Right lobe of liver (tissue), 6 donors: ENCODE results near the gene CEP63. TPM values are rescaled to one million over a fixed set of nuclear protein-coding genes. Genes with fewer than 3 reads are reported as not detected.

Experiments used
- ATAC-seq, 4 donors: fragments of 200-7000 bp; cut with Tn5 transposase; one replicate each; pipeline ENCODE4 v1.9.1; 2020; ENCODE audit warnings: mild to moderate bottlenecking in 4 of 4, moderate library complexity in 4 of 4
- DNase-seq, 3 donors: peaks; one replicate each; pipeline ENCODE4 v3.0.0-alpha.2; 2020
- H3K27ac ChIP-seq, 3 donors: fragments of 200-600 bp; one replicate each; pipeline ENCODE4 v1.8.0; 2022
- H3K27me3 ChIP-seq, 2 donors: fragments of 200-600 bp; one replicate each; pipeline ENCODE4 v1.8.0; 2022
- H3K36me3 ChIP-seq, 4 donors: fragments of 200-600 bp; sonication (generic) in 1 of 4; one replicate each; pipeline versions ENCODE4 v1.5.1 to v1.8.0; 2017 to 2022; ENCODE audit warnings: control low read depth in 1 of 4
- H3K4me1 ChIP-seq, 4 donors: fragments of 200-600 bp; sonication (generic) in 1 of 4; one replicate each; pipeline versions ENCODE4 v1.5.1 to v1.8.0; 2017 to 2022; ENCODE audit warnings: control low read depth in 1 of 4
- H3K4me3 ChIP-seq, 3 donors: fragments of 200-600 bp; one replicate each; pipeline ENCODE4 v1.8.0; 2022
- H3K9me3 ChIP-seq, 4 donors: fragments of 200-600 bp; sonication (generic) in 1 of 4; one replicate each; pipeline versions ENCODE4 v1.5.1 to v1.8.0; 2017 to 2022; ENCODE audit warnings: control low read depth in 1 of 4
- POLR2A ChIP-seq: fragments of 450-650 bp; IDR thresholded peaks from one replicate; pipeline ENCODE4 v1.6.1; 2017; ENCODE audit warnings: antibody characterized with exemption, mild to moderate bottlenecking
- WGBS: methylation state at CpG from one replicate; pipeline ENCODE4 v1.1.6; 2018; ENCODE audit warnings: low coverage, low lambda C conversion rate; ENCODE audit not compliant: insufficient coverage; ENCODE audit errors: missing lambda C conversion rate; 5-methylcytosine and 5-hydroxymethylcytosine counted together
- intact Hi-C, 2 donors: fragments of 100-400 bp; cut with DNase I; formaldehyde crosslinking; loops; one replicate each; pipeline versions ENCODE4 v1.11.2 to v1.14.1; 2022
- total RNA-seq, 6 experiments: library from RNA; depleted of rRNA in 2 of 6; stranded (reverse); fragments of >200 nt in 2 of 6; fragmentation: NEBNext Ultra II Directional in 3 of 6; extraction: Animal tissue kit (Norgen Biotek cat#: 25700) in 3 of 6; gene quantifications; one replicate each; pipeline versions ENCODE4 v1.1.0 to v1.2.4, GENCODE V29; 2016 to 2023
- TF ChIP-seq, protein P1 (sequence below), 4 donors: fragments of 200-600 bp in 3 of 4; fragments of 450-650 bp in 1 of 4; IDR thresholded peaks; one replicate each; pipeline versions ENCODE4 v1.5.1 to v1.8.0; 2016 to 2022; ENCODE audit warnings: antibody characterized with exemption in 4 of 4, mild to moderate bottlenecking in 2 of 4
- donor health status: DM: no; HTN: yes; CAD: no.
- donor health status: DM: no; HTN: no; CAD: no.
- donor health status: DM: no; HTN: no; CAD: no.
- donor health status: DM: no; HTN: yes; CAD: no.
- donor health status: DM: no; HTN: yes; CAD: no.

Gene CEP63
- total RNA-seq, 6 experiments from 2014 or later = 8.7 to 14.4 (median 9.1) TPM

DNA sequence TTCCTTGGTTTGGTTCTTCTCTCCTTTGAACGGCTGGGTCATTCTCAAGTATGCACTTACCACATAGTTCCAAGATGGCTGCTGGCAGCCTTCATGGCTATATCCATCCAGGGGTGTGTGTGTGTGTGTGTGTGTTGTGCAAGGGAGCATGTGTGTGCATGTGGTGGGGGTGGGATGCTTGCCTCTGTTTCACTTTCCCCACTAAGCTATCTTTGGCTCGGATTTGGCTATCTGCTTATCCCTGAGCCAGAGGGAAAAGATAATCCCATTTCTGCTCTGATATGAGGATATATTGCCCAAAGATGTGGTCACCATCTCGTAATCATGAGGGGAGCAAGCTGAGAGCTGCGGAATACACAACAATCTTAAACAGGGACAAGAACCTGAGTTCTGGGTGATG is 26.3 kb upstream of the CEP63 start:
- H3K4me3 ChIP-seq = no peak overlapping the region
- no peaks in the 10 kb centered on the region for H3K9me3 ChIP-seq
- no peaks in the 10 kb centered on the region for H3K27me3 ChIP-seq
- no peak overlapping the region for H3K27ac ChIP-seq
- WGBS = 63% methylated on average over 4 of the region's 4 CpGs
- H3K36me3 ChIP-seq = no peaks in the 10 kb centered on the region
- no peak for ATAC-seq
- no peaks in the 10 kb centered on the region for H3K4me1 ChIP-seq
- intact Hi-C loops = no loop called here
- no peak for DNase-seq
- TF ChIP-seq POLR2A = no peak
- TF ChIP-seq, protein P1, sequence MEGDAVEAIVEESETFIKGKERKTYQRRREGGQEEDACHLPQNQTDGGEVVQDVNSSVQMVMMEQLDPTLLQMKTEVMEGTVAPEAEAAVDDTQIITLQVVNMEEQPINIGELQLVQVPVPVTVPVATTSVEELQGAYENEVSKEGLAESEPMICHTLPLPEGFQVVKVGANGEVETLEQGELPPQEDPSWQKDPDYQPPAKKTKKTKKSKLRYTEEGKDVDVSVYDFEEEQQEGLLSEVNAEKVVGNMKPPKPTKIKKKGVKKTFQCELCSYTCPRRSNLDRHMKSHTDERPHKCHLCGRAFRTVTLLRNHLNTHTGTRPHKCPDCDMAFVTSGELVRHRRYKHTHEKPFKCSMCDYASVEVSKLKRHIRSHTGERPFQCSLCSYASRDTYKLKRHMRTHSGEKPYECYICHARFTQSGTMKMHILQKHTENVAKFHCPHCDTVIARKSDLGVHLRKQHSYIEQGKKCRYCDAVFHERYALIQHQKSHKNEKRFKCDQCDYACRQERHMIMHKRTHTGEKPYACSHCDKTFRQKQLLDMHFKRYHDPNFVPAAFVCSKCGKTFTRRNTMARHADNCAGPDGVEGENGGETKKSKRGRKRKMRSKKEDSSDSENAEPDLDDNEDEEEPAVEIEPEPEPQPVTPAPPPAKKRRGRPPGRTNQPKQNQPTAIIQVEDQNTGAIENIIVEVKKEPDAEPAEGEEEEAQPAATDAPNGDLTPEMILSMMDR (IDR thresholded peaks at IDR 0.05) = no peak

DNA sequence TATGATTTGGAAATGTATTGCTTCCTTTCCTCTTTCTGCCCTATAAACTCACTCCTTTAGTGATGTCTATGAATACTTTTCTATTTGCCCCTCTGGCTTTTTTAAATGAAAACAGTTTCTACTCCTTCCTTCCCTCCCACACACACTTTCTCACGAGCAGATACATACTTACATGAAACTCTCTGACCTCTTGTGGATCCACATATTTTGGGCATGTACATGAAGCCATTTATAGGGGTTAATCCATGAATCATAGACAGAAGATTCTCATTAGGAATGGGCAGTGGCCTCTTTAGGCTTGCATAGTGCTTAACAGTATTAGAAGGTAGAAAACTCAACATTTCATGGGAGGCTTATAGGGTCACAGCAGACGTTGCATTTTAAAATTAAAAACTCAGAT is 24.9 kb upstream of the CEP63 start:
- 60% methylated on average over 2 of the region's 2 CpGs for WGBS
- Histone ChIP-seq H3K27me3 (no peaks in the 10 kb centered on the region), H3K4me3 (no peak overlapping the region), H3K27ac (peak overlapping the region in 1 of 3 donors; percentile 37), H3K9me3 (no peaks in the 10 kb centered on the region), H3K36me3 (no peaks in the 10 kb centered on the region), H3K4me1 (no peaks in the 10 kb centered on the region)
- intact Hi-C loops = no loop called here
- ATAC-seq (no peak), DNase-seq (no peak)
- TF ChIP-seq, protein P1 (IDR thresholded peaks at IDR 0.05) = no peak
- no peak for TF ChIP-seq POLR2A

DNA sequence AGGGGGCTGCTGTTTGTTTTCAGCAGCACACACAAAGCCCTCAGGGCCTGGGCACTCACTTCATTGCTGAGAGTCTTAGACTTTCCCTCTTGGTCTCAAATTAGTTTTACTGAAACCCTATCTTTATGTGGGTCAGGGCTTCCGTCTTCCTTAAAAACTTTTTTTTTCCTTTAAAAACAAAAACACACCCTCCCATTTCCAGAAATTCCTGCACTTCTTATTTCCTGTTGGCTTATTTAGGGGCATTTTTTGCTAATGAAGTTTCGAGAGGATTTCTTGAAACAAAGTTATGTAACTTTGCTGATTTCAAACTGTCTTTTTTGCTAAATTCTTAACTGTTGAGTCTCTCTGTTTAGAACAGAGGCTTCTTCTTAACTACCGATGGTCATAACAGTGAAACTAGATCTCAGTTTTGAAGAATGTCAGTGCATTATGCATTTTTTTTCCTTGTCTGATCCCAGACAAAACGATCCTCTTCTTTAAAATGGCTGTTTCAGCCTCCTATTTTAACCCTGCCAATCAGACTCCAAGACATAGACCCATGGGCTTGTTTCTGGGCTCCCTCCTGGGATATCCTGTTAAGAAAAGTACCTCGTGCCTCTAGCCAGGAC is 23.4 kb upstream of the CEP63 start:
- no peaks in the 10 kb centered on the region for H3K27me3 ChIP-seq
- H3K4me1 ChIP-seq = no peaks in the 10 kb centered on the region
- TF ChIP-seq, protein P1 (IDR thresholded peaks at IDR 0.05) = no peak
- no peak for TF ChIP-seq POLR2A
- no peaks in the 10 kb centered on the region for H3K9me3 ChIP-seq
- H3K4me3 ChIP-seq = no peak overlapping the region
- DNase-seq (no peak), ATAC-seq (peak in 2 of 4 donors; percentile 14 to 51)
- peak overlapping the region; percentile 37 to 52 (median 48) for H3K27ac ChIP-seq
- 48% methylated on average over 5 of the region's 5 CpGs for WGBS
- H3K36me3 ChIP-seq = no peaks in the 10 kb centered on the region
- intact Hi-C loops = no loop called here

DNA sequence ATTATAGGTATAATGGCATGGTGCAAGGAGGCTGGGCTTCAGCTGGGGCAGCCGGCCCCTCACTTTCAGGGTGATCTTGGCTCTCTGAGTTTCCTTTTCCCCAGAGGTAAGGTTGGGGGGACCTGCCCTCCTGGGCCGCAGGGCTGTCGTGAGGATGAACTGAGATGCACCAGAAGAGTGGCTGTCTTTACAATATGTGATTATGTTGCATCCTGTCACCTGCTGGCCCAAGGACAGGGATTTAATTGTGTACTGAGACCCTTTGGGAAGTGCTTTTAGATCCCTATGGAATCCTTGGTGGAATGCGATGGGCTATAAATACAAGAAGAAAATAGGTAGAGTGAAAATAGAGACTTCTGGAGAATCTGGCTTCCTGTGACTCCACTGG is 22.2 kb upstream of the CEP63 start:
- no peak for TF ChIP-seq POLR2A
- TF ChIP-seq, protein P1 (IDR thresholded peaks at IDR 0.05) = no peak
- intact Hi-C loops = no loop called here
- Histone ChIP-seq H3K36me3 (no peaks in the 10 kb centered on the region), H3K4me1 (peaks cover 0 to 4% (median 0%) of the 10 kb centered on the region in 4 donors), H3K27ac (peak overlapping the region in 1 of 3 donors; percentile 48), H3K4me3 (no peak overlapping the region), H3K27me3 (no peaks in the 10 kb centered on the region), H3K9me3 (no peaks in the 10 kb centered on the region)
- ATAC-seq (no peak), DNase-seq (no peak)
- WGBS = 58% methylated on average over 4 of the region's 4 CpGs
